ENCODE results near the gene BRI3BP. TPM values are rescaled to one million over a fixed set of nuclear protein-coding genes. Genes with fewer than 3 reads are reported as not detected.

BRI3BP gene
- total RNA-seq, 6 experiments from 2014 or later: 6.5 to 9.3 (median 7.5) TPM

Other genes with a start within 250 kb of the BRI3BP start
- 10 to 100 TPM; 34.8 to 46.3 (median 36.8) TPM for gene SCARB1, start 129.8 kb upstream of the BRI3BP start, total RNA-seq (2021; fragmentation: NEBNext Ultra II Directional; extraction: Animal tissue kit (Norgen Biotek cat#: 25700))
- gene UBC, start 79.0 kb upstream of the BRI3BP start, total RNA-seq (2021; fragmentation: NEBNext Ultra II Directional; extraction: Animal tissue kit (Norgen Biotek cat#: 25700)): 1,000 to 10,000 TPM; 1,112 to 1,171 (median 1,143) TPM
- gene DHX37, start 4.5 kb upstream of the BRI3BP start, total RNA-seq (2021; fragmentation: NEBNext Ultra II Directional; extraction: Animal tissue kit (Norgen Biotek cat#: 25700)): 10 to 100 TPM; 16.5 to 22.0 (median 17.7) TPM
- gene AACS, start 71.8 kb downstream of the BRI3BP start, total RNA-seq (2021; fragmentation: NEBNext Ultra II Directional; extraction: Animal tissue kit (Norgen Biotek cat#: 25700)): 10 to 100 TPM; 21.6 to 29.5 (median 24.2) TPM
- 1 to 10 TPM in 1 of 6 experiments, under 1 TPM in 5; 0.26 to 2.4 (median 0.35) TPM for gene TMEM132B, start 192.7 kb downstream of the BRI3BP start, total RNA-seq (2021; fragmentation: NEBNext Ultra II Directional; extraction: Animal tissue kit (Norgen Biotek cat#: 25700))

All from HFFc6 (cell line).